ENCODE data around the gene OR2T3.

Gene OR2T3

DNA sequence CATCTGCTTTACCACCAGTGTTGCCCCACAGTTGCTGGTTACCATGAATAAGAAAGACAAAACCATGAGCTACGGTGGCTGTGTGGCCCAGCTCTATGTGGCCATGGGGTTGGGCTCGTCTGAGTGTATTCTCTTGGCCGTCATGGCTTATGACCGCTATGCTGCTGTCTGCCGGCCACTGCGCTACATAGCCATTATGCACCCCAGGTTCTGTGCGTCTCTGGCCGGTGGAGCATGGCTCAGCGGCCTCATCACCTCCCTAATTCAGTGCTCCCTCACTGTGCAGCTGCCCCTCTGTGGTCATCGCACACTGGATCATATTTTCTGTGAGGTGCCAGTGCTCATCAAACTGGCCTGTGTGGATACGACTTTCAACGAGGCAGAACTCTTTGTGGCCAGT is 48.7 kb downstream of the OR2T3 start:
- no peak for DNase-seq (ENCODE audit: low read depth, low spot score)
- TF ChIP-seq, protein P1, sequence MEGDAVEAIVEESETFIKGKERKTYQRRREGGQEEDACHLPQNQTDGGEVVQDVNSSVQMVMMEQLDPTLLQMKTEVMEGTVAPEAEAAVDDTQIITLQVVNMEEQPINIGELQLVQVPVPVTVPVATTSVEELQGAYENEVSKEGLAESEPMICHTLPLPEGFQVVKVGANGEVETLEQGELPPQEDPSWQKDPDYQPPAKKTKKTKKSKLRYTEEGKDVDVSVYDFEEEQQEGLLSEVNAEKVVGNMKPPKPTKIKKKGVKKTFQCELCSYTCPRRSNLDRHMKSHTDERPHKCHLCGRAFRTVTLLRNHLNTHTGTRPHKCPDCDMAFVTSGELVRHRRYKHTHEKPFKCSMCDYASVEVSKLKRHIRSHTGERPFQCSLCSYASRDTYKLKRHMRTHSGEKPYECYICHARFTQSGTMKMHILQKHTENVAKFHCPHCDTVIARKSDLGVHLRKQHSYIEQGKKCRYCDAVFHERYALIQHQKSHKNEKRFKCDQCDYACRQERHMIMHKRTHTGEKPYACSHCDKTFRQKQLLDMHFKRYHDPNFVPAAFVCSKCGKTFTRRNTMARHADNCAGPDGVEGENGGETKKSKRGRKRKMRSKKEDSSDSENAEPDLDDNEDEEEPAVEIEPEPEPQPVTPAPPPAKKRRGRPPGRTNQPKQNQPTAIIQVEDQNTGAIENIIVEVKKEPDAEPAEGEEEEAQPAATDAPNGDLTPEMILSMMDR (IDR thresholded peaks at IDR 0.05; ENCODE audit: insufficient read depth, low read length, missing control alignments): no peak
- ChIA-PET CTCF (no interaction called here), POLR2A (no interaction called here)
- H3K4me3 ChIP-seq (ENCODE audit: low read depth, low read length): no peak overlapping the region

Data from AG04449 (cell line).